ELF-1 (cell line): ENCODE data around the gene SLC30A4.

Experiments used
- DNase-seq: peaks from one replicate; pipeline ENCODE4 v3.0.0-alpha.2; 2016; ENCODE audit warnings: low read depth, low spot score

Gene SLC30A4

GRCh38 chr15:45449916-45450867 lies 72.4 kb downstream of the SLC30A4 start:
- peak; percentile 37 for DNase-seq

- no peak for DNase-seq
These were observed 73.2 kb downstream of the SLC30A4 start for GRCh38 chr15:45449395-45449794.

- DNase-seq: no peak
These were observed 74.3 kb downstream of the SLC30A4 start for GRCh38 chr15:45448066-45448915.

GRCh38 chr15:45443645-45444044 lies 78.9 kb downstream of the SLC30A4 start:
- no peak for DNase-seq

- peak; percentile 44 for DNase-seq
These were observed 79.9 kb downstream of the SLC30A4 start for GRCh38 chr15:45442507-45443135.

GRCh38 chr15:45441686-45442085 lies 80.9 kb downstream of the SLC30A4 start:
- DNase-seq: no peak

- no peak for DNase-seq
These were observed 81.5 kb downstream of the SLC30A4 start for GRCh38 chr15:45441036-45441435.

- DNase-seq: no peak
These were observed 82.9 kb downstream of the SLC30A4 start for GRCh38 chr15:45439521-45440260.

- DNase-seq: no peak
These were observed 87.2 kb downstream of the SLC30A4 start for GRCh38 chr15:45435124-45435903.

- DNase-seq: no peak
These were observed 88.4 kb downstream of the SLC30A4 start for GRCh38 chr15:45434078-45434567.

GRCh38 chr15:45431511-45431910 lies 91.0 kb downstream of the SLC30A4 start:
- peak; percentile 12 for DNase-seq

- peak; percentile 87 for DNase-seq
These were observed 92.4 kb downstream of the SLC30A4 start for GRCh38 chr15:45429941-45430792.
